SU-DHL-6 (cell line): ENCODE results near the gene GPBP1L1.

Experiments used
- H2AFZ ChIP-seq: fragments of 200-600 bp; sonication (generic); 2 replicates; pipeline ENCODE4 v1.6.1; 2014; ENCODE audit warnings: low read depth, mild to moderate bottlenecking, moderate library complexity, mixed read lengths, antibody characterized with exemption, low read length; ENCODE audit not compliant: severe bottlenecking
- H3F3A ChIP-seq: fragments of 200-600 bp; shearing (Covaris generic); 2 replicates; pipeline ENCODE4 v1.6.0; 2016; ENCODE audit warnings: antibody characterized with exemption, mild to moderate bottlenecking; ENCODE audit not compliant: insufficient read depth
- H3K27ac ChIP-seq: fragments of 200-600 bp; sonication (generic); 2 replicates; pipeline ENCODE4 v1.5.1; 2016; ENCODE audit warnings: low read depth, mild to moderate bottlenecking, low read length, moderate library complexity, mixed read lengths
- H3K27me3 ChIP-seq: fragments of 200-600 bp; sonication (generic), shearing (Covaris generic); 2 replicates; pipeline ENCODE4 v1.6.0; 2014; ENCODE audit warnings: mild to moderate bottlenecking, low read length
- H3K36me3 ChIP-seq: fragments of 200-600 bp; sonication (generic); 2 replicates; pipeline ENCODE4 v1.6.1; 2014; ENCODE audit warnings: mild to moderate bottlenecking, low read length, mixed read lengths
- H3K4me2 ChIP-seq: fragments of 300-600, 200-600 bp; shearing (Covaris generic), sonication (generic); 2 replicates; pipeline ENCODE4 v1.6.0; 2014; ENCODE audit warnings: low read length, low read depth, mild to moderate bottlenecking; ENCODE audit not compliant: poor library complexity, severe bottlenecking
- H3K4me3 ChIP-seq: fragments of 200-600 bp; sonication (generic); 2 replicates; pipeline ENCODE4 v1.5.1; 2014; ENCODE audit warnings: antibody characterized with exemption, low read length, mild to moderate bottlenecking, mixed read lengths; ENCODE audit not compliant: insufficient read depth, poor library complexity, severe bottlenecking
- H3K79me2 ChIP-seq: fragments of 200-600 bp; sonication (generic); 2 replicates; pipeline ENCODE4 v1.6.1; 2014; ENCODE audit warnings: mild to moderate bottlenecking, low read length, moderate library complexity; ENCODE audit not compliant: insufficient read depth
- H3K9ac ChIP-seq: fragments of 200-600 bp; sonication (generic); 2 replicates; pipeline ENCODE4 v1.7.0; 2014; ENCODE audit warnings: mild to moderate bottlenecking, low read length
- H3K9me2 ChIP-seq: fragments of 200-600 bp; sonication (generic); replicated peaks from 2 replicates; pipeline ENCODE4 v1.6.1; 2014; ENCODE audit warnings: low read length; ENCODE audit not compliant: insufficient read depth
- H3K9me3 ChIP-seq: fragments of 200-600 bp; sonication (generic); 2 replicates; pipeline ENCODE4 v1.6.1; 2014; ENCODE audit warnings: low read length, mixed read lengths; ENCODE audit not compliant: insufficient read depth
- H4K20me1 ChIP-seq: fragments of 200-600 bp; sonication (generic); 2 replicates; pipeline ENCODE4 v1.6.1; 2014; ENCODE audit warnings: low read depth, mild to moderate bottlenecking, antibody characterized with exemption, low read length, moderate library complexity, mixed read lengths
- CTCF ChIP-seq: fragments of 200-600 bp; sonication (generic); IDR thresholded peaks from one replicate; pipeline ENCODE4 v1.5.1; 2017; ENCODE audit warnings: antibody characterized with exemption, mild to moderate bottlenecking, low read length, moderate library complexity; ENCODE audit not compliant: insufficient read depth, poor library complexity, severe bottlenecking
- EZH2phosphoT487 ChIP-seq: fragments of 200-600 bp; sonication (generic), shearing (Covaris generic); conservative IDR thresholded peaks from 2 replicates; pipeline ENCODE4 v1.6.1; 2018; ENCODE audit warnings: mild to moderate bottlenecking, antibody characterized with exemption, low read length, moderate library complexity, mixed read lengths

Gene GPBP1L1

GRCh38 chr1:45615885-45616284, 70.4 kb downstream of the GPBP1L1 start:
- Histone ChIP-seq H3K36me3 (peaks cover 56% of the 10 kb centered on the region), H3K79me2 (no peaks in the 10 kb centered on the region; the same call in 1 of the 2 replicates), H3K27me3 (no peaks in the 10 kb centered on the region), H3K27ac (no peak overlapping the region), H3K9me3 (no peaks in the 10 kb centered on the region), H2AFZ (no peak overlapping the region), H3K9ac (no peak overlapping the region), H4K20me1 (0 out of 2 replicates have a peak, but pooled peaks cover 3% of the 10 kb centered on the region), H3K4me3 (no peak overlapping the region), H3F3A (peaks cover 64% of the 10 kb centered on the region), H3K9me2 (no peaks in the 10 kb centered on the region), H3K4me2 (no peak overlapping the region)
- TF ChIP-seq EZH2phosphoT487 = no peak
- no peak for TF ChIP-seq CTCF

GRCh38 chr1:45612941-45613579, 73.3 kb downstream of the GPBP1L1 start:
- Histone ChIP-seq H3K4me2 (no peak overlapping the region), H3K27ac (no peak overlapping the region), H3F3A (peaks cover 38% of the 10 kb centered on the region), H3K27me3 (no peaks in the 10 kb centered on the region), H2AFZ (no peak overlapping the region), H3K79me2 (no peaks in the 10 kb centered on the region; the same call in 1 of the 2 replicates), H3K36me3 (peaks cover 78% of the 10 kb centered on the region), H3K4me3 (no peak overlapping the region), H3K9me2 (no peaks in the 10 kb centered on the region), H4K20me1 (0 out of 2 replicates have a peak, but pooled peaks cover 6% of the 10 kb centered on the region), H3K9ac (no peak overlapping the region), H3K9me3 (no peaks in the 10 kb centered on the region)
- TF ChIP-seq CTCF = no peak

GRCh38 chr1:45610589-45611226, 75.6 kb downstream of the GPBP1L1 start:
- Histone ChIP-seq H3K4me2 (no peak overlapping the region), H3K27ac (no peak overlapping the region), H3F3A (peaks cover 25% of the 10 kb centered on the region), H3K9ac (no peak overlapping the region), H3K9me3 (no peaks in the 10 kb centered on the region), H3K4me3 (no peak overlapping the region), H3K36me3 (peaks cover 74% of the 10 kb centered on the region), H3K27me3 (no peaks in the 10 kb centered on the region), H3K9me2 (no peaks in the 10 kb centered on the region), H3K79me2 (peaks cover 13% of the 10 kb centered on the region), H4K20me1 (peaks cover 6% of the 10 kb centered on the region; the same call in 1 of the 2 replicates), H2AFZ (no peak overlapping the region)
- TF ChIP-seq CTCF (no peak), EZH2phosphoT487 (no peak)
